ENCODE results near the gene PIK3CD. TPM values are rescaled to one million over a fixed set of nuclear protein-coding genes. Genes with fewer than 3 reads are reported as not detected.

Gene PIK3CD
- total RNA-seq, 1 experiment from 2014 or later: 23.1 TPM

GRCh38 chr1:9737057-9737456 is 85.5 kb downstream of the PIK3CD start (continued):
- no peak for TF ChIP-seq AFF4 (CRISPR knock-in tag; IDR thresholded peaks at IDR 0.05; ENCODE audit: borderline replicate concordance)
- TF ChIP-seq MYBL2 (CRISPR knock-in tag; IDR thresholded peaks at IDR 0.05): no peak
- no peak for TF ChIP-seq USF1 (CRISPR knock-in tag; IDR thresholded peaks at IDR 0.05)
- no peak for TF ChIP-seq ESRRA (CRISPR knock-in tag; IDR thresholded peaks at IDR 0.05; ENCODE audit: borderline replicate concordance)
- TF ChIP-seq ATF6 (CRISPR knock-in tag; IDR thresholded peaks at IDR 0.05): no peak
- no peak for TF ChIP-seq ZNF512 (CRISPR knock-in tag; IDR thresholded peaks at IDR 0.05; ENCODE audit: borderline replicate concordance)
- no peak for TF ChIP-seq TEAD1 (CRISPR knock-in tag; IDR thresholded peaks at IDR 0.05)
- TF ChIP-seq JAZF1 (CRISPR knock-in tag; IDR thresholded peaks at IDR 0.05): no peak
- TF ChIP-seq RELA (CRISPR knock-in tag; IDR thresholded peaks at IDR 0.05; ENCODE audit: borderline replicate concordance): no peak
- TF ChIP-seq ZMAT4 (CRISPR knock-in tag; IDR thresholded peaks at IDR 0.05): no peak
- no peak for TF ChIP-seq E2F1 (CRISPR knock-in tag; IDR thresholded peaks at IDR 0.05)
- no peak for TF ChIP-seq ZNF263 (CRISPR knock-in tag; IDR thresholded peaks at IDR 0.05; ENCODE audit: low read depth)

GRCh38 chr1:9737671-9738070 is 86.1 kb downstream of the PIK3CD start:
- H3K36me3 Mint-ChIP-seq: peaks cover 79% of the 10 kb centered on the region
- no peak for ATAC-seq
- H3K4me3 Mint-ChIP-seq: no peak overlapping the region
- H3K27me3 Mint-ChIP-seq (ENCODE audit: low read depth): no peaks in the 10 kb centered on the region
- no peak for DNase-seq (ENCODE audit: low spot score)
- no peaks in the 10 kb centered on the region for H3K4me1 Mint-ChIP-seq
- CTCF ChIA-PET: no interaction called here
- H3K27ac Mint-ChIP-seq: no peak overlapping the region
- POLR2A ChIA-PET: no interaction called here
- peaks cover 13% of the 10 kb centered on the region for H3K9me3 Mint-ChIP-seq
- no peak for TF ChIP-seq ATF2 (CRISPR knock-in tag; IDR thresholded peaks at IDR 0.05; ENCODE audit: borderline replicate concordance, low read depth)
- no peak for TF ChIP-seq CTCF (IDR thresholded peaks at IDR 0.05)
- TF ChIP-seq NR3C1 (CRISPR knock-in tag; conservative IDR thresholded peaks at IDR 0.05; ENCODE audit: low read depth): no peak
- no peak for TF ChIP-seq ESRRA (CRISPR knock-in tag; IDR thresholded peaks at IDR 0.05; ENCODE audit: borderline replicate concordance)
- no peak for TF ChIP-seq OVOL2 (CRISPR knock-in tag; IDR thresholded peaks at IDR 0.05; ENCODE audit: borderline replicate concordance)
- no peak for TF ChIP-seq PREB (CRISPR knock-in tag; IDR thresholded peaks at IDR 0.05; ENCODE audit: borderline replicate concordance)
- TF ChIP-seq CBFB (CRISPR knock-in tag; IDR thresholded peaks at IDR 0.05; ENCODE audit: low read depth): no peak
